ENCODE results near the gene CD300LB.
A peak's percentile ranks its signal among the peaks of the same experiment; 100 is the strongest.
"Not testable (repeated sequence)": the region's sequence is repeated elsewhere in the genome, so short reads cannot be mapped to it uniquely, and the experiment has no call there.

Gene CD300LB

DNA sequence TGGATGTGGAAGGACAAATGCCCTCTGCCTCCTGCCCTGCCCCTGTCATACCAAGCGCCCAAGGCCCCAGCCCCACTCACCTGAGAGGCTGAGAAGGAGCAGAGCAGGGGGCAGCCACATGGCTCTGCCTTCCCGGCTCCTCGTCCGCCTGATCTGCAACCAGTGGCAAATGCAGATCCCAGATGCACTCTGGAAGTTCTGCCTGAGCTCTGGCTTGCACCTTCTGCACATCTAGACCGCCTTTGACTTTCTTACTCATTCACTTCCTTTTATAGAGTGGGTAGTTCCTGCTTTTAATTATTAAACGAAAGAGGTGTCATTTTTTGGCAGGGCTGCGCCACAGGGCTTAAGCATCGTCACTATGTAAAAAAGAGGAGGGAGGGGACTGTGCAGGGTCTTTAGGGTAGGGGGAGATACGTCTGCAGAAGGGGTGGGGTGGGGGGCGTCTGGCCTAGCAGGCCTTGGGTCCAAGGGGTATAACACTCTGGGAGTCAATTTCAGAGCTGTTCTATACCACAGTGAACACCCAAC is at the start of gene CD300LB:
Gene CD300LB, minus strand, starts transcription at position 245 of the 531 bp plus-strand sequence. Its CDS starts 125 bp downstream, at position 120.
- Mint-ChIP-seq H3K4me1 (ENCODE audit: low read depth) (peaks cover 3% of the 10 kb centered on the region), H3K36me3 (ENCODE audit: low read depth) (no peaks in the 10 kb centered on the region), H3K27ac (no peak within 1 kb of the TSS), H3K4me3 (no peak within 1 kb of the TSS), H3K27me3 (ENCODE audit: low read depth) (peaks cover 49% of the 10 kb centered on the region), H3K9me3 (no peaks in the 10 kb centered on the region)

DNA sequence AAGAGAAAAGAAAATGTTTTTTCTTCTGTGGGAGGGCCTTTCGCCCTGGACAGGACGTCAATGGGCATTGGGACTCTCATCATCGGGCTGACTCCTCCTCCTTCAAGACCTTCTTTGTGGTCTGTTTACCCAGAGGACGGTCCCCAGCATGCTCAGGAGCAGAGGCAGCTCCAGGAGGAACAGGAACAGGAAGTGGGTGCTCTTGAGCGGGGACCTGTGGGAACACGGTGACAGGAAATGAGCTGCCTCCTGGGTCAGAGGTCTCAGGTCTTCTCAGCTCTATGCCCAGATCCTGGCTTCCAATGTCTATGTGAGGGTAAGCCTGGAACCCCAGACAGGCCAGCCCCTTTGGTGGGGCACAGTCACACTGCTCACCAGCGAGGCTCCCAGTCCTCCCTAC is 48.6 kb upstream of the CD300LB start:
- peaks cover 14% of the 10 kb centered on the region for H3K27me3 Mint-ChIP-seq (ENCODE audit: low read depth)
- H3K27ac Mint-ChIP-seq: no peak overlapping the region
- peaks cover 7% of the 10 kb centered on the region for H3K4me1 Mint-ChIP-seq (ENCODE audit: low read depth)
- H3K4me3 Mint-ChIP-seq: no peak overlapping the region
- H3K36me3 Mint-ChIP-seq (ENCODE audit: low read depth): no peaks in the 10 kb centered on the region
- H3K9me3 Mint-ChIP-seq: no peaks in the 10 kb centered on the region

DNA sequence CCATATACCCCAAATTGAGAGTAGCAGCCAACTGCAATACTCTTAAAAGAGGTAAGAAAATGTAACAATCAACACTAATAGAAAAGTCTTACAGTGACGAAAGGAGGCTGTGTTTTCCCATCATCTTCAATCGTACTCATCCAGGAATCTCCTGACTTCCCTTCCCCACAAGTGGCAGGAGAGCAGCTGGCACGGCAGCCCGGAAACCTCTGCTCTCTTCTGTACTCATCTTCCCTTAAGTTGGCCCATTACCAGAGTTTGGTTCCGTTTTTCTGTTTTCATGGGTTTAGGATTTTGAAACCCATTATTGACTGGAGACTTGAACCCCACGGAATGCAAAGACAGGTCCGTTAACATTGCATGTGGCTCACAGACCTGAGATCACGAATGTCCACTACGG is 47.7 kb upstream of the CD300LB start:
- H3K27me3 Mint-ChIP-seq (ENCODE audit: low read depth): peaks cover 15% of the 10 kb centered on the region
- no peaks in the 10 kb centered on the region for H3K36me3 Mint-ChIP-seq (ENCODE audit: low read depth)
- no peak overlapping the region for H3K27ac Mint-ChIP-seq
- H3K9me3 Mint-ChIP-seq: no peaks in the 10 kb centered on the region
- H3K4me3 Mint-ChIP-seq: no peak overlapping the region
- H3K4me1 Mint-ChIP-seq (ENCODE audit: low read depth): peaks cover 7% of the 10 kb centered on the region

DNA sequence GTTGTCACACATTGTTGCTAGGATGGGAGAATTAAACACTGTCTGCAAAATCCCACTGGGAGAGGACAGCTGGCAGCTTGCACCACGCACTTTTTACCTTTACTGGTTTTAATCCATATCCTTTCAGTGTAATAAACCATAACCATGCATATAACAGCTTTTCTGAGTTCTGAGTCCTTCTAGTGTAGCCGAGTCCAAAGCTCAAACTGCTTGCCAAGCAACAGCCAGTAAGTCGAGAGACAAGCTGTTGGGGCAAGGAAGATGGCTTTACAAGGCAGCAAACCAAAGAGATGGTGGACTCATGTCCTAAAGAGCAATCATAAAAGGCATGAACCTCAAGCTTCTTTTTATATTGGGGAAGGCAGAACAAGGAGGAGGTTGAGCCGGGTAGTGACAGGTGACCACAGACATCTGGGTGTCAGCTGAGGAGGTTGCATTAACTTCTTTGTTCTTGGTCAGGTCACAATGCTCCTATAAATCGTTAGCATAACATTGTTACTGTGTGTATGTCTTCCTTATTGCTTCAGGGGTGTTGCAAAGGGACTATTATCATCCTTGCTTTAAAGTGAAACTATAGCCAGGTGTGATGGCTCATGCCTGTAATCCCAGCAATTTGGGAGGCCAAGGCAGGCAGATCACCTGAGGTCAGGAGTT is 43.3 kb upstream of the CD300LB start:
- Mint-ChIP-seq H3K27ac (no peak overlapping the region), H3K36me3 (ENCODE audit: low read depth) (no peaks in the 10 kb centered on the region), H3K4me3 (no peak overlapping the region), H3K4me1 (ENCODE audit: low read depth) (peaks cover 1% of the 10 kb centered on the region), H3K9me3 (no peaks in the 10 kb centered on the region), H3K27me3 (ENCODE audit: low read depth) (peaks cover 25% of the 10 kb centered on the region)

DNA sequence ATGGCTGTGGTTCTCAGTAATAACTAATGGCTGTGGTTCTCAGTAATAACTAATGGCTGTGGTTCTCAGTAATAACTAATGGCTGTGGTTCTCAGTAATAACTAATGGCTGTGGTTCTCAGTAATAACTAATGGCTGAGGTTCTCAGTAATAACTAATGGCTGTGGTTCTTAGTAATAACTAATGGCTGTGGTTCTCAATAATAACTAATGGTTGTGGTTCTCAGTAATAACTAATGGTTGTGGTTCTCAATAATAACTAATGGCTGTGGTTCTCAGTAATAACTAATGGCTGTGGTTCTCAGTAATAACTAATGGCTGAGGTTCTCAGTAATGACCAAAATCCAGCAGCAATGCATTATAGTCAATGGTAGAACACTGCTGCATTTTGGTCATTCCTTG is 42.4 kb upstream of the CD300LB start:
- H3K9me3 Mint-ChIP-seq; H3K4me1 Mint-ChIP-seq (ENCODE audit: low read depth); H3K27ac Mint-ChIP-seq; H3K36me3 Mint-ChIP-seq (ENCODE audit: low read depth); H3K4me3 Mint-ChIP-seq: not testable (repeated sequence)
- H3K27me3 Mint-ChIP-seq (ENCODE audit: low read depth): peaks cover 34% of the 10 kb centered on the region

DNA sequence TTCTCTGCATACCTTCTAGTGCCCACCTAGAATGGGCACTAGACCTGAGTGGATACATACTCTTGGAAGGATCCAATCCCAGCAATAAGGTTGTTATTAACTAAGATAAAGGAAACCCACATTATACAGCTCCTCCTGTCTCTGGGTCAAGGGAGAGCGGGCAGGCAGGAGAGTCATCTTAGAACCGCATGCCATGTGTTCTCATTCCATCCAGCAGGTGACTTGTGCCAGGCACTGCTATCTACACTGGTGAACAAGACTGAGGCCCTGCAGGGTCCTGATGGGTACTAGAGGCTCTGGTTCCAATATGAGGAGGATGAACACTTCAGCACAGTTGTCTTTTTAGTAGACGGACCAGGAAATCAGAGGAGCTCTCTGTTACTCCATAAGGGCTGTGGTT is 41.9 kb upstream of the CD300LB start:
- Mint-ChIP-seq H3K4me3 (no peak overlapping the region), H3K27me3 (ENCODE audit: low read depth) (peaks cover 38% of the 10 kb centered on the region), H3K4me1 (ENCODE audit: low read depth) (peaks cover 11% of the 10 kb centered on the region), H3K9me3 (no peaks in the 10 kb centered on the region), H3K36me3 (ENCODE audit: low read depth) (no peaks in the 10 kb centered on the region), H3K27ac (no peak overlapping the region)

DNA sequence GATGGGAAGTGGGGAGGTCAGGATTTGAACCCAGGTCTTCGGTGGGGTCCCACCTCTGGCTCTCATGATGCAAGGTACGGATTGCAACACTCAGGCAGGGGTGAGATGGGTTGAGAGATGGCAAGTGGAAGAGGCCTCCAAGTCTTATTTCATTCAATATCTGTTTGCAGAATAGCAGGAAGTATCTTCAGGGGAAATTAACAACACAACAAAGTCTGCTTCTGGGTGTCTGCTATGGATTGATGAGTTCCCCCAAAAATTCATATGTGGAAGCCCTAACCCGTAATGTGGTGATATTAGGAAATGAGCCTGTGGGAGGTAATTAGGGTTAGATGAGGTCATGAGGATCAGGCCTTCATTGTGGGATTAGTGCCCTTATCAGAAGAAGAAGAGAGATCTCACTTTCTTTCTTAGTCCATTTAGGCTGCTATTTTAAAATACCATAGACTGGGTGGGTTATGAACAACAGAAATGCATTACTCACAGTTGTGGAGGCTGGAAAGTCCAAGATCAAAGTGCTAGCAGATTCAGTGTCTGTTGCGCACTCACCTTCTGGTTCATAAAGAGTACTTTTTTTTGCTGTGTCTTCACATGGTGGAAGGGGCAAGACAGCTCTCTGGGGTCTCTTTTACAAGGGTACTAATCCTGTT is 40.5 kb upstream of the CD300LB start:
- no peak overlapping the region for H3K27ac Mint-ChIP-seq
- H3K27me3 Mint-ChIP-seq (ENCODE audit: low read depth): peaks cover 45% of the 10 kb centered on the region
- H3K4me1 Mint-ChIP-seq (ENCODE audit: low read depth): peaks cover 13% of the 10 kb centered on the region

DNA sequence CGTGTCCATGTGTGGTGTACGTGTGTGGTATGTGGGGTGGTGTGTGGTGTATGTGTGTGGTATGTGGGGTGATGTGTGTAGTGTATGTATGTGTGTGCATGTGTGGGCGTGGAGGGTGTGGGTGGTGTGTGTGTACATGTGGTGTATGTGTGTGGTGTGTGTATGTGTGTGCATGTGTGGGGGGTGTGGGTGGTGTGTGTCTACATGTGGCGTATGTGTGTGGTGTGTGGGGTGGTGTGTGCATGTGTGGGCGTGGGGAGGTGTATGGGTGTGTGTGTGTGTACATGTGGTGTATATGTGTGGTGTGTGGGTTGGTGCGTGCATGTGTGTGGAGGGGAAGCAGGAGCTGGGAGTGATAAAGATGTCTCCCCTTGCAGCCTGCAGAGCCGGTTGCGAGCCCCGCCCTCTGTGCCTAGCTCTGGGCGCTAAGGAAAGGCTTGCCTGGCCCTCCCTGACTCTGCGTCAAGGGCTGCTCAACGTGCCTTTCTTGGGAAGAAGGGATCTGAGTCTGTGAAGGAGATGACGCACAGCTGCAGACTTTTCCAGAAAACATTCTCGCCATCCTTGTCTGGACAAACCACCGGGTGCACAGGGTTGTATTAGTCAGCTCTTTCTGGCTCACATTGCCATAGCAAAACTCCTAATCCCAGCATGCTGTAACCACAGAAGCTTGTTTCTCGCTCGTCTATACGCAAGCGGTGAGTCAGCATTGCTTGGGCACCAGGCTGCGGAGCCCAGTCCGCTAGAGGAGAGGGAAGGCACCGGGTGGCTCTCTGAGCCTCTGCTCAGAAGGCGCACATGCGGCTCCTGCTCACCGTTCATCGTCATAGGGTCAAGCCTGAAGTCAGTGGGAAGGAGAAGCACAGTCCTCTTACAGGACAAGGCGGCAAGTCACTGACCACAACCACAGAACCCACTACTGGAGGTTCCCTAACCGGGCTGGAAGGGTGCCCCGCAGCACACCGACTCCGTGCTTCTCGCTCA is 38.0 kb upstream of the CD300LB start:
- H3K27me3 Mint-ChIP-seq (ENCODE audit: low read depth): peaks cover 35% of the 10 kb centered on the region
- no peak overlapping the region for H3K27ac Mint-ChIP-seq

More for the DNA sequence above, 40.5 kb upstream of the CD300LB start:
- Mint-ChIP-seq H3K9me3 (no peaks in the 10 kb centered on the region), H3K36me3 (ENCODE audit: low read depth) (no peaks in the 10 kb centered on the region), H3K4me3 (no peak overlapping the region)

DNA sequence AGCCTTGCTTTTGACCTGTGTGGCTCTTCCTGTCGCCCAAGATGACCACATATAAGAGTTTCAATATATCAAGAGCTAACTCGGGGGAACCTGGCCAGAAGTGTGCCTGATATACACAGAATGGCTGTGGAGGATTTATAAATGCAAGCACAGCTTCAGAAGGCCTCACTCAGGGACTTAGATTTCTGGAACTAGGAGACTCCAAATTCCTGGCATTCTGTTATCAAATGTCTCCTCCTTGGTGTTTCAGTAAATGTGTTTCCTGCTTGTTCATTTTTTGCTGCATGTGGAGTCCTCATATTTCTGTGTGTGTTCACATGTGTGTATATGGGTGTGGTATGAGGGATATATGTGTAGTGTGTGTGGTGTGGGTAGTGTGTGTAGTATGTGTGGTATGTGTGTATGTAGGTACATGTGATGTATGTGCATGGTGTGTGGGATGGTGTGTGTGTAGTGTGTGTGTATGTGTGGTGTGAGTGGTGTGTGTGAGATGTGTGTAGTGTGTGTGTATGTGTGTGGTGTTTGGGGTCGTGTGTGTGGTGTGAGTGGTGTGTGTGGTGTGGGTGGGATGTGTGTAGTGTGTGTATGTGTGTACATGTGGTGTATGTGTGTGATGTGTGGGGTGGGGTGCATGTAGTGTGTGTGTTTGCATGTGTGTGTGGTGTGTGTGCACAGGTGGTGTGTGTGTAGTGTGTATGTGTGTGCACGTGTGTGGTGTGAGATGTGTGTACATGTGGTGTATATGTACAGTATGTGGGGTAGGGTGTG is 37.0 kb upstream of the CD300LB start:
- peak overlapping the region; percentile 3 for H3K27ac Mint-ChIP-seq
- peaks cover 13% of the 10 kb centered on the region for H3K4me1 Mint-ChIP-seq (ENCODE audit: low read depth)
- peaks cover 38% of the 10 kb centered on the region for H3K27me3 Mint-ChIP-seq (ENCODE audit: low read depth)
- H3K36me3 Mint-ChIP-seq (ENCODE audit: low read depth): no peaks in the 10 kb centered on the region
- H3K4me3 Mint-ChIP-seq: no peak overlapping the region
- H3K9me3 Mint-ChIP-seq: no peaks in the 10 kb centered on the region

More for the DNA sequence above, 38.0 kb upstream of the CD300LB start:
- Mint-ChIP-seq H3K36me3 (ENCODE audit: low read depth) (no peaks in the 10 kb centered on the region), H3K4me1 (ENCODE audit: low read depth) (peaks cover 13% of the 10 kb centered on the region), H3K4me3 (no peak overlapping the region), H3K9me3 (no peaks in the 10 kb centered on the region)

DNA sequence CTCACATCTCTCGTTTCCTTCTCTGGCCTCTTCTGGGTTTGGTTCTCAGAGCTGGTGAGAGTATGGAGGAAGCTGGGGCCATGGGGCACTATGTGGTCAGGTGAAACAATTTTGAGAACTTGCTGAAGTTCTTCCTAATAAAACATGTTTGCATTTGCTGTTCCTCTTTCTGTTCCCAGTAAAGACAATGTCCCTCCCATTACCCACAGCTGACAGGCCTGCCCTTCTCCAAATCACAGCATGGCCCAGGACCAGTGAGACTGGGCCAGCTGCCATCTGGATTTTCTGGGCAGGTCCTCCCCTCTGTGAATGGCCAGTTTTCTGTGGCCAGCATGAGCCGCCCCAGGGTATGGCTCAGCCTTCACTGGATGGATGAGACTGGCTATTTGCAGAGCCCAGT is 36.1 kb upstream of the CD300LB start, which contains the start of gene CD300H:
Gene CD300H, minus strand, starts transcription at position 113 of the 400 bp plus-strand sequence.
- peaks cover 13% of the 10 kb centered on the region for H3K4me1 Mint-ChIP-seq (ENCODE audit: low read depth)
- peaks cover 41% of the 10 kb centered on the region for H3K27me3 Mint-ChIP-seq (ENCODE audit: low read depth)
- H3K9me3 Mint-ChIP-seq: no peaks in the 10 kb centered on the region
- H3K27ac Mint-ChIP-seq: peak within 1 kb of the TSS; percentile 3
- no peak within 1 kb of the TSS for H3K4me3 Mint-ChIP-seq
- no peaks in the 10 kb centered on the region for H3K36me3 Mint-ChIP-seq (ENCODE audit: low read depth)

DNA sequence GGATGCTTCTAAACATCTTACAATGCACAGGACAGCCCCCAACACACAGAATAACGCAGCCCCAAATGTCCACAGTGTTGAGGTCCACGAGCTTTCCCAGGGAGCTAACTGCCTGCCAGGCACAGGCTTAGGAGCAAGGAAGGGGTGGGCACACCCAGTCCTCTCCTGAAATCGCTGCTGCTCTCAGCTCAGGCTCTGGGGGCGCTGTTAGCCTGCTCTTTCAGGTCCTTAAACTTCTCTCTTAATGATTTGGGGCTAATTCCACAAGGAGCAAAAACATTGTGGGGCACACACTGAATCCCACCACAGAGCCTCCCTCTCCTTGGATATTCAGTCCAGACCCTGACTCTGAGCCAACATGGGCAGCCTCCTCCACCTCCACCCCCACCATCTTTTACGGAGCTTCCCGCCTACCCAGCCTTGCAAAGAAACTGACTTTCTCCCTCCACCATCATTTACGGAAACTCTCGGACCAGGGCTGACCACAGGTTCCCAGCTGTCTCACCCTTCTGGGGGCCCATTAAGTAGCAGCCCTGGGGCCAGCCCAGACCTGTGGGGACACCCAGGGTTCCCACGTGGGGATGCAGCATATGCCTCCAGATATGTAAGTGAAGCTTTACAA is 35.0 kb upstream of the CD300LB start:
- H3K4me1 Mint-ChIP-seq (ENCODE audit: low read depth): peaks cover 13% of the 10 kb centered on the region
- H3K9me3 Mint-ChIP-seq: no peaks in the 10 kb centered on the region
- H3K27ac Mint-ChIP-seq: no peak overlapping the region
- no peak overlapping the region for H3K4me3 Mint-ChIP-seq
- no peaks in the 10 kb centered on the region for H3K36me3 Mint-ChIP-seq (ENCODE audit: low read depth)
- H3K27me3 Mint-ChIP-seq (ENCODE audit: low read depth): peaks cover 38% of the 10 kb centered on the region

DNA sequence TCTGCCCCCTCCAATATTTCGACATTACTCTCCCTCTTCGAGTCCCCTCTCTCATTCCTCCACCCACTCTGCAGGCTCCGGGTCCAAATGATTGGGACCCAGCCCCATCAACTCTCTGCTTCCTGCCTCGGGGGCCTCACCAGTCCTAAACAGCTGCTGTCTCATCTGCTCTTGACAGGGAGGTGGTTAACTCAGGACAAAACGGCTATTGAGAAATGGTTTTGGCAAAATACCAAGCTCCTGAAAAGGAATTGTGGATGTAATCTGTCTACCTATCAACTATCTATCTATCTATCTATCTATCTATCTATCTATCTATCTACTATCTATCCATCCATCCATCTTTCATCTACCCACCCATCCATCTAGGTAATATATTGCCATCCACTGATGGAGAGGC is 33.9 kb upstream of the CD300LB start:
- no peak overlapping the region for H3K4me3 Mint-ChIP-seq
- peaks cover 13% of the 10 kb centered on the region for H3K4me1 Mint-ChIP-seq (ENCODE audit: low read depth)
- H3K36me3 Mint-ChIP-seq (ENCODE audit: low read depth): no peaks in the 10 kb centered on the region
- H3K27me3 Mint-ChIP-seq (ENCODE audit: low read depth): peaks cover 33% of the 10 kb centered on the region
- H3K9me3 Mint-ChIP-seq: no peaks in the 10 kb centered on the region
- H3K27ac Mint-ChIP-seq: no peak overlapping the region

DNA sequence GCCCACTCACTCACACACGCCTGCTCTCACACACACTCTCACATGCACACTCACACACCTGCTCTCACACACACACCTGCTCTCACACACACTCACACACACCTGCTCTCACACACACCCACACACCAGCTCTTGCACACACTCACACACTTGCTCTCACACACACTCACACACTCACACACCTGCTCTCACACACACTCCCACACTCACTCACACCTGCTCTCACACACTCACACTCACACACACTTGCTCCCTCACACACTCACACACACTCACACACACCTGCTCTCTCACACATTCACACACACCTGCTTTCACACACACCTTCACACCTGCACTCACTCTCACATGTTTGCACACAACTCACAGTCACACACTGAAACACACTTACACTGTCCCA is 32.1 kb upstream of the CD300LB start:
- Mint-ChIP-seq H3K27ac (no peak overlapping the region), H3K4me1 (ENCODE audit: low read depth) (peaks cover 7% of the 10 kb centered on the region), H3K4me3 (no peak overlapping the region), H3K27me3 (ENCODE audit: low read depth) (peaks cover 27% of the 10 kb centered on the region), H3K36me3 (ENCODE audit: low read depth) (no peaks in the 10 kb centered on the region), H3K9me3 (no peaks in the 10 kb centered on the region)

Data from T-helper 1 cell treated with Interleukin-12 subunit alpha and Interleukin-12 subunit beta and Interleukin-4 antibody, amounts not matched to agents 30 μg/mL and 1 μg/mL, for 36 hours (primary cell).